HG03378 (cell line): ENCODE results near the gene CLASRP.
"Not testable (repeated sequence)": the region's sequence is repeated elsewhere in the genome, so short reads cannot be mapped to it uniquely, and the experiment has no call there.

ENCODE experiments used
- ATAC-seq: cut with Tn5 transposase; IDR thresholded peaks from one replicate; pipeline ENCODE4 v1.9.1; 2021; ENCODE audit warnings: mild to moderate bottlenecking, moderate library complexity; ENCODE audit not compliant: unreplicated experiment

The CLASRP gene

GRCh38 chr19:45038931-45039893 is at the start of gene CLASRP:
Gene CLASRP (plus strand): TSS chr19:45039045. CDS start chr19:45040213, 1,168 bp downstream.
- ATAC-seq: no peak

DNA sequence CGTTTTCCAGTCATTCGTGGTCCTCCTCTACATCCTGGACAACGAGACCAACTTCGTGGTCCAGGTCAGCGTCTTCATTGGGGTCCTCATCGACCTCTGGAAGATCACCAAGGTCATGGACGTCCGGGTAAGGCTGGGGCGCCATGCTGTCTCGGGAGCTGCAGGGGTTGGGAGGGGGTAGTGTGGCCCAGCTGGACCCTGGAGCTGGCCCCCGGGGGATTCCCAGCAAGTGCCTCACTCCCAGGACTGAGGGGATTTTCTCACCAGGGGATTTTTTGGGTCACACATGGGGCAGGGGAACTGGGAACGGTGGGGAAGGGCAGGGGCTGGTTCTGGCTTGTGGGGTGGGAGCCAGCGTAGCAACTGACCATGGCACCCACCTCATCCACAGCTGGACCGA is 48.4 kb upstream of the CLASRP start:
- no peak for ATAC-seq

GRCh38 chr19:44990966-44991365 is 47.9 kb upstream of the CLASRP start:
- ATAC-seq: no peak

- ATAC-seq: no peak
Measured at GRCh38 chr19:44992336-44993163, 46.3 kb upstream of the CLASRP start.

DNA sequence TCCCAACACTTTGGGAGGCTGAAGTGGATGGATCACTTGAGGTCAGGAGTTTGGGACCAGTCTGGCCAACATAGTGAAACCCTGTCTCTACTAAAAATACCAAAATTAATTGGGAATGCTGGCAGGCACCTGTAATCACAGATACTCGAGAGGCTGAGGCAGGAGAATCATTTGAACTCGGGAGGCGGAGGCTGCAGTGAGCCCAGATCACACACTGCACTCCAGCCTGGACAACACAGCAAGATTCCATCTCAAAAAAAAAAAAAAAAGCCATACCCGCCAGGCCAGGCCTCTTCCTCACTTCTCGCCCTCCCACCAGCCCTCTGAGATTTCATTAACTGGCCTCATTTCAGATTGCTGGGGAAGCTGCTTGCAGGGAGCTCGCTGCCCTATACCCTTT is 45.3 kb upstream of the CLASRP start:
- no peak for ATAC-seq

GRCh38 chr19:44993926-44994537 is 44.8 kb upstream of the CLASRP start:
- ATAC-seq: no peak

DNA sequence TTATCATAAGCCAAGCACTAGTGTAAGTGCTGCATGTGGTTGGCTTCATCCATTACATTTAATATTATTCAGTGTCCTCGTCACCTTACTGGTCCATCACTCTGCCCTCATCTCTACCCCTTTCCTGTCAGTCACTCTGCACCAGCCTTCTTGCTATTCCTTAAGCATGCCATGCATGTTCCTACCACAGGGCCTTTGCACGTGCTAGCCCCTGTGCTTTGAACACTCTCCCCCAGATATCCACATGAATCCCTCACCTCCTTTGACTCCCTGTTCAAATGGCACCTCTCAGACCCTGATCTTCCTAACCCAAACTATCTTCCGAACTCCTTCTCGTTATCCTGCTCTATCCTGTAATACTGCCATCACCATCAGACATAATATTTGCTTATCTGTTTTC is 40.8 kb upstream of the CLASRP start:
- no peak for ATAC-seq

DNA sequence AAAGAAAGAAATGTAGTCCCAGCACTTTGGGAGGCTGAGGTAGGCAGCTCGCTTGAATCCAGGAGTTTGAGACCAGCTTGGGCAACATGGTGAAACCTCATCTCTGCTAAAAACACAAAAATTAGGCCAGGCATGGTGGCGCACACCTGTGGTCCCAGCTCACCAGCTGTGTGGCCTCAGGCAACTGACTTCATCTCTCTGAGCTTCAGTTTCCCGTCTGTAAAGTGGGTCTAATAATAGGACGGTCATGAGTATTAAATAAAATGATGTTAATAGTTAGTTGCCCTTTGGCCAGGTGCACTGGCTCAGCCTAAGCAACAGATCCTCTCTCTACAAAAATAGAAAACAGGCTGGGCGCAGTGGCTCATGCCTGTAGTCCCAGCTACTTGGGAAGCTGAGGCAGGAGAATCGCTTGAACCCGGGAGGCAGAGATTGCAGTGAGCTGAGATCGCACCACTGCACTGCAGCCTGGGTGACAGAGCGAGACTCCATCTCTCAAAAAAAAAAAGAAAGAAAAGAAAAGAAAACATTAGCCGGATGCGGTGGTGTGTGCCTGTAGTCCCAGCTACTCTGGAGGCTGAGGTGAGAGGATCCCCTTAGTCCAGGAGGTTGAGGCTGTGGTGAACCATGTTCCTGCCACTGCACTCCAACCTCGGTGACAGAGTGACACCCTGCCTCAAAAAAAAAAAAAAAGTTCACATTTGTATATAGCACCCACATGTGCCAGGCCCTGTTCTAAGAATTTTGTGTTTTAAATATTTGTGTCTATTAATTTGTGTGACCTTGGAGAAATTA is 39.5 kb upstream of the CLASRP start:
- ATAC-seq: not testable (repeated sequence)

DNA sequence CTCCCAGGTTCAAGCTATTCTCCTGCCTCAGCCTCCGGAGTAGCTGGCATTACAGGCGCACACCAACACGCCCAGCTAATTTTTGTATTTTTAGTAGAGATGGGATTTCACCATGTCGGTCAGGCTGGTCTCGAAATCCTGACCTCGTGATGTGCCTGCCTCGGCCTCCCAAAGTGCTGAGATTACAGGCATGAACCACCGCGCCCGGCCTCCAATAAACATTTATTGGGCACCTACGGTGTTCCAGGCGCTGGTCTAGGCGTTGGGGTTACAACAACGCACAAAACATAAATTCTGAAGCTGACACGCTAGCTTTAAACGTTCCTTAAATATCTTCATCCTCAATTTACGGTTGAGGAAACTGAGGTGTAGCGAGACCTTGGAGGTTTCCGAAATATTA is 38.2 kb upstream of the CLASRP start:
- ATAC-seq: not testable (repeated sequence)

- peak; percentile 33 for ATAC-seq
Measured at GRCh38 chr19:45001087-45001739, 37.6 kb upstream of the CLASRP start, which contains the start of gene RELB. Gene RELB (plus strand): TSS chr19:45001464. CDS start chr19:45001580, 116 bp downstream.

DNA sequence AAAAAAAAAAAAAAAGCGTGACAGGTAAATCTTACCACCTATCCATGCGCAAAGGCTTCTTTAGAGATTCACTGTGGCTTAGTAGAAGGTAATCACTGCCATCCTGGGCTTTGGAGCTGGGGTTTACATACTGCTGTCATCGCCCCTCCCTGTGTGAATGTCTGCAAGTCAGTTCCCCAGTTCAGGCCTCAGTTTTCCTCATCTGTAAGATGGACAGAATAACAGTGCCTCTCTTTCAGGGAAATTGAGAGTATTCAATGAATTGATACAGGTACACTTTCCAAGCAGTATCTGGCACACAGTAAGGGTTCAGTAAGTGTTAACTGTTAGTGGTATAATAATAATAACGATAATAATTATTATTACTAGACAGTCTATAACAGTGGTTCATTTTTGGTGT is 35.4 kb upstream of the CLASRP start:
- ATAC-seq: no peak

DNA sequence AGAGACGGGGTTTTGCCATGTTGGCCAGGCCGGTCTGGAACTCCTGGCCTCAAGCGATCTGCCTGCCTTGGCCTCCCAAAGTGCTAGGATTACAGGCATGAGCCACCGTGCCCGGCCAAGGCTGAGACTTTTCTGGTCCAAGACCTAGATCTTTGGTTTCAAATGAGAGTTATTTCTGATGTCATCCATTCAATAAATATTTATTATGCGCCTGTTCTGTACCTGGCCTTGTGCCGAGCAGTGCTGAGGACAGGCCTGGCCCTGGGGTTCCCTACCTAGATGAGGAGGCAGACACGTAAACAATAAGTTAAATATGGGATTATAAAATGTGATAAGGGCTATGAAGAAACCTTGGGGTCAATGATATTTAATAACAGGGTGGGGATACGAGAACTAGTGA is 33.1 kb upstream of the CLASRP start:
- no peak for ATAC-seq

- no peak for ATAC-seq
Measured at GRCh38 chr19:45008552-45008951, 30.3 kb upstream of the CLASRP start.

- no peak for ATAC-seq
Measured at GRCh38 chr19:45009625-45010255, 29.1 kb upstream of the CLASRP start.

GRCh38 chr19:45010306-45010705 is 28.5 kb upstream of the CLASRP start:
- ATAC-seq: no peak

GRCh38 chr19:45011959-45012358 is 26.9 kb upstream of the CLASRP start:
- ATAC-seq: no peak

- peak; percentile 78 for ATAC-seq
Measured at GRCh38 chr19:45016388-45017314, 22.2 kb upstream of the CLASRP start.

DNA sequence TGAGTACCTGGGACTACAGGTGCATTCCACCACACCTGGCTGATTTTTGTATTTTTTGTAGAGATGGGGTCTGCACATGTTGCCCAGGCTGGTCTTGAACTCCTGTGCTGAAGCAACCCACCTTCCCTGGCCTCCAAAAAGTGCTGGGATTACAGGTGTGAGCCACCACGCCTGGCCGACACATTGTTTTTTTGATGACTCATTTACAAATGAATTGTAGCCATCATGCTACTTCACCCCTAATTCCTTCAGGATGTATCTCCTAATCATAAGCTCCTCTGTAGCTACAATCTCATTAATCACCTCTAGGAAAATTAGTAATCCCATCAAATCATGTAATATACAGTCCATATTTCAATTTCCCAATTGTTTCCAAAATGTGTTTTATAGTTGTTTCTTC is 19.7 kb upstream of the CLASRP start:
- ATAC-seq: no peak
